ENCODE data around the gene TLNRD1. TPM values are rescaled to one million over a fixed set of nuclear protein-coding genes. Genes with fewer than 3 reads are reported as not detected.

The TLNRD1 gene
- total and polyA plus RNA-seq, 2 experiments from 2014 or later = 14.4 to 41.8 TPM

DNA sequence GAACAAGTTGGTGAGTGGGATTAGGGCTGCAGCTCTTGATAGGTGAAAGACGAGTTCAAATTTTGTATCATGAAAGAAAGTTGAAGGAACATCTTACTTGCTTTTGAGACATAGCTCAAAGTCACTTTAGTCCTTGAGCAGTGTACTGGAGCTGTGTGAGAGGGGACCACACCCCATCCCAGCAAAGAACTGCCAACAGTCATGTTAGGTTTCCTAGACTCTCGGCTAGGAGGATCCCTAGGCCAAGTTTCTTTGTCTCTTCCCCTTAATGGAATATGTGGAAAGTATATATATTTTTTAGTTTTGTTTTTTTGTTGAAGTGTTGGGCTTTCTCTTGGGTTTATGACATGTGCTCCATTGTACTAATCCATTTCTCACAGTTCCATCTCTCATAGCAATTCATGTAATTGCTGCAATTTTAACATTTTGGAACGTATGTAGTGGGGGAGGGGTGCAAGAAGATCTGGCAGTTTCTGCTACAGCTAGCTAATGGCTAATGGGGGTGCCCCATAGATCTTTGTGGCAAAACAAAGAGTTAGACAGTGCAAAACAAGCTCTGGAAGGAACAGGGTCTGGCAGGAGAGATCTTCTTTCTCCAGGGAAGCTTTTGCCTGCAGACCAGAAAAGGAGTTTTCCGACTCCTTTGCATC lies 25.1 kb downstream of the TLNRD1 start:
- TF ChIP-seq CTCF (IDR thresholded peaks at IDR 0.05; ENCODE audit: low read depth, low read length) = no peak
- no peaks in the 10 kb centered on the region for H3K9me3 ChIP-seq (ENCODE audit: low read depth)
- DNase-seq (ENCODE audit: low read depth in 1 of 2, low spot score in 1 of 2) = no peak
- H3K4me1 ChIP-seq (ENCODE audit: low read depth) = no peaks in the 10 kb centered on the region
- H3K27me3 ChIP-seq = no peaks in the 10 kb centered on the region
- H3K4me3 ChIP-seq = no peak overlapping the region
- H3K36me3 ChIP-seq = no peaks in the 10 kb centered on the region
- no peak overlapping the region for H3K27ac ChIP-seq

DNA sequence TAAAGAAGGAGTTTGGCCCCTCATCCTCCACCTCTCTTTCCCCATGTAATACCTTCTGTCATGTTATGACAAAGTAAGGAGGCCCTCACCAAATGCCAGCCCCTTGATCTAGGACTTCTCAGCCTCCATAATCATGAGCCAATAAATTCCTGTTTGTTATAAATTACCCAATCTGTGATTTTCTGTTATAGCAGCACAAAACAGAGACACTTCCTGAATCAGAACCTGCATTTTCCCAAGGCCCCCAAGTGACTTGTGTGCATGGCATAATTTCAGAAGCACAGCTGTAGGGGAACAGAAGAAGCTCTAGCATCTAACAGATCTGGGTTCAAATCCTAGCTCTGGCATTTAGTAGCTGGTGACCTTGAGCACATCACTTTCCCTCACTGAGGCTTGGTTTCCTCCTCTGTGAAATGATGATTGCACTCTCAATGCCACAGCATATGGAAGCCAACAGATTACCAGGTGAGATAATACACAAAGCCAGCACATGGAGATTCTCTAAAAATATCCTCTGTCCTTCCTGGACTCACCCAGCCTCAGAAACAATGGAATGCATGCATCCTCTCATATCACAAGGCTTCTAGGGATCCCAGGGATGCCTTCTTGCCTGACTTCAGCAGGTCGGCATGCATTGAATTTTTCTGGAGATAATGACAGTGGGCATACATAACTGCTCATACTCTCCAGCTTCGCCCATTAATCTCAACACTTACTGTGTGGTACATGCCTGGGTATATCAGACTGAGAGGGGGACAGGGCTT lies 26.3 kb downstream of the TLNRD1 start:
- H3K9me3 ChIP-seq (ENCODE audit: low read depth) = no peaks in the 10 kb centered on the region
- TF ChIP-seq CTCF (IDR thresholded peaks at IDR 0.05; ENCODE audit: low read depth, low read length) = no peak
- H3K4me3 ChIP-seq = no peak overlapping the region
- no peaks in the 10 kb centered on the region for H3K36me3 ChIP-seq
- H3K27me3 ChIP-seq = peaks cover 3% of the 10 kb centered on the region
- DNase-seq (ENCODE audit: low read depth in 1 of 2, low spot score in 1 of 2) = no peak
- H3K27ac ChIP-seq = no peak overlapping the region
- H3K4me1 ChIP-seq (ENCODE audit: low read depth) = no peaks in the 10 kb centered on the region

GRCh38 chr15:81029414-81030300 lies 28.9 kb downstream of the TLNRD1 start:
- Histone ChIP-seq H3K4me3 (no peak overlapping the region), H3K27me3 (peaks cover 3% of the 10 kb centered on the region), H3K9me3 (ENCODE audit: low read depth) (no peaks in the 10 kb centered on the region), H3K36me3 (no peaks in the 10 kb centered on the region), H3K27ac (no peak overlapping the region), H3K4me1 (ENCODE audit: low read depth) (no peaks in the 10 kb centered on the region)
- no peak for TF ChIP-seq CTCF (IDR thresholded peaks at IDR 0.05; ENCODE audit: low read depth, low read length)
- no peak for DNase-seq (ENCODE audit: low read depth in 1 of 2, low spot score in 1 of 2)

DNA sequence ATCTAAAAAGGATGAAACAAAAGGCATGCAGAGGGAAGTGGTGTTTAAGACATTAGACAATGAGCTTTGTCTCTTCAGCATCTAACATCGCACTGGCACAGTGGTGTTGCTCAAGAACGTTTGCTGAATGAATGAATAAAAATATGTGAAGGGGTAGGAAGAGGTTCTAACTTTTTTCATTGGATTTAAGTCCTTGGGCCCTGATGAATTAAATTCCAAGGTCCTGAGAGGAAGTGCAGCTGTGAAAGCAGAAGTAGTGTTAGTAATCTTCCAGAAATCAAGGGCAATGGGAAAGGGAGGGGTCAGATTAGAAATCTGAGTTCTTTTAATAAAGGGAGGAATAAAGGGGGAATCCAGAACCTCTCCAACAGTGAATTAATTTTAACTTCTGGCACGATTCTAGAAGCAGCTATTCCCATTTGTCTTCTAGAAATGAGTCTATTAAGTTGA lies 29.6 kb downstream of the TLNRD1 start:
- no peak for TF ChIP-seq CTCF (IDR thresholded peaks at IDR 0.05; ENCODE audit: low read depth, low read length)
- no peaks in the 10 kb centered on the region for H3K36me3 ChIP-seq
- no peak overlapping the region for H3K4me3 ChIP-seq
- no peak overlapping the region for H3K27ac ChIP-seq
- H3K4me1 ChIP-seq (ENCODE audit: low read depth) = no peaks in the 10 kb centered on the region
- no peak for DNase-seq (ENCODE audit: low read depth in 1 of 2, low spot score in 1 of 2)
- H3K9me3 ChIP-seq (ENCODE audit: low read depth) = no peaks in the 10 kb centered on the region
- H3K27me3 ChIP-seq = peaks cover 3% of the 10 kb centered on the region

DNA sequence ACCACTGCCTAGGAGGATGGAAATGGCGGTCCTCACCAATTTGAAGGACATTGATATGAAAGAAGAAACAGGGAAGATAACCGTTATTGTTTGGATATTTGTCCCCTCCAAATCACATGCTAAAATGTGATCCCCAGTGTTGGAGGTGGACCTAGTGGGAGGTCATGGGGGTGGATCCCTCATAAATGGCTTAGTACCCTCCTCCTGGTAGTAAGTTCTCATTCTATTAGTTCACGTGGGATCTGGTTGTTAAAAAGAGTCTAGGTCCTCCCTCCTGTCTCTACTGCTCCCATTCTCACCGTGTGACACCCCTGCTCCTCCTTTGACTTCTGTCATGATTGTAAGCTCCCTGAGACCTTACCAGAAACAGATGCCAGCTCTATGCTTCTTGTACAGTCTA lies 30.5 kb downstream of the TLNRD1 start:
- DNase-seq (ENCODE audit: low read depth in 1 of 2, low spot score in 1 of 2) = no peak
- Histone ChIP-seq H3K36me3 (no peaks in the 10 kb centered on the region), H3K4me3 (no peak overlapping the region), H3K9me3 (ENCODE audit: low read depth) (no peaks in the 10 kb centered on the region), H3K27me3 (peaks cover 3% of the 10 kb centered on the region), H3K4me1 (ENCODE audit: low read depth) (no peaks in the 10 kb centered on the region), H3K27ac (no peak overlapping the region)
- no peak for TF ChIP-seq CTCF (IDR thresholded peaks at IDR 0.05; ENCODE audit: low read depth, low read length)
